ENCODE data around the gene FMOD.

The FMOD gene

GRCh38 chr1:203351037-203351625, at the start of gene FMOD:
FMOD (minus strand) TSS chr1:203351122; CDS start chr1:203348270, 2,852 bp downstream.
- FAIRE-seq: no peak

GRCh38 chr1:203396595-203397194, 45.8 kb upstream of the FMOD start:
- FAIRE-seq: no peak

GRCh38 chr1:203395751-203396150, 44.8 kb upstream of the FMOD start:
- no peak for FAIRE-seq

- no peak for FAIRE-seq
Measured at GRCh38 chr1:203390298-203390697, 39.4 kb upstream of the FMOD start.

- FAIRE-seq: no peak
Measured at GRCh38 chr1:203388683-203389082, 37.8 kb upstream of the FMOD start.

GRCh38 chr1:203382026-203382425, 31.1 kb upstream of the FMOD start:
- no peak for FAIRE-seq

GRCh38 chr1:203381151-203381751, 30.3 kb upstream of the FMOD start:
- FAIRE-seq: no peak

GRCh38 chr1:203380420-203381150, 29.7 kb upstream of the FMOD start:
- no peak for FAIRE-seq

GRCh38 chr1:203379825-203380224, 28.9 kb upstream of the FMOD start:
- no peak for FAIRE-seq

- no peak for FAIRE-seq
Measured at GRCh38 chr1:203378556-203379245, 27.8 kb upstream of the FMOD start.

- FAIRE-seq: no peak
Measured at GRCh38 chr1:203373991-203374390, 23.1 kb upstream of the FMOD start.

GRCh38 chr1:203373002-203373401, 22.1 kb upstream of the FMOD start:
- no peak for FAIRE-seq

- FAIRE-seq: no peak
Measured at GRCh38 chr1:203371288-203371687, 20.4 kb upstream of the FMOD start.

- FAIRE-seq: no peak
Measured at GRCh38 chr1:203369666-203370065, 18.7 kb upstream of the FMOD start.

GRCh38 chr1:203368624-203369451, 17.9 kb upstream of the FMOD start:
- no peak for FAIRE-seq

GRCh38 chr1:203367057-203367456, 16.1 kb upstream of the FMOD start:
- FAIRE-seq: no peak

GRCh38 chr1:203366476-203366875, 15.6 kb upstream of the FMOD start:
- no peak for FAIRE-seq

- FAIRE-seq: no peak
Measured at GRCh38 chr1:203364806-203365205, 13.9 kb upstream of the FMOD start.

- FAIRE-seq: no peak
Measured at GRCh38 chr1:203364094-203364801, 13.3 kb upstream of the FMOD start.

GRCh38 chr1:203362720-203363025, 11.8 kb upstream of the FMOD start:
- no peak for FAIRE-seq

- no peak for FAIRE-seq
Measured at GRCh38 chr1:203361945-203362719, 11.2 kb upstream of the FMOD start.

All from islet of Langerhans (tissue), 1 donor.